Measurements from ENCODE around the gene PRDM15. TPM values are rescaled to one million over a fixed set of nuclear protein-coding genes. Genes with fewer than 3 reads are reported as not detected.
"Not testable (repeated sequence)": the region's sequence is repeated elsewhere in the genome, so short reads cannot be mapped to it uniquely, and the experiment has no call there.

The PRDM15 gene
- total RNA-seq, 2 experiments from 2014 or later: 10.4 to 12.0 TPM

- intact Hi-C loops (cut with DNase I, micrococcal nuclease): no loop called here
- ATAC-seq (ENCODE audit: poor library complexity) (no peak), DNase-seq (no peak)
- no peaks in the 10 kb centered on the region for H3K36me3 ChIP-seq (ENCODE audit: insufficient read depth, low read length)
- CTCF ChIA-PET: no interaction called here
- Mint-ChIP-seq H3K4me1 (ENCODE audit: low read depth) (no peaks in the 10 kb centered on the region), H3K36me3 (ENCODE audit: low read depth) (no peaks in the 10 kb centered on the region), H3K27ac (no peak overlapping the region), H3K27me3 (peaks cover 22% of the 10 kb centered on the region), H3K9me3 (no peaks in the 10 kb centered on the region), H3K4me3 (no peak overlapping the region)
- no peaks in the 10 kb centered on the region for H3K4me1 ChIP-seq (ENCODE audit: insufficient read depth, low read length)
- peaks cover 2 to 6% of the 10 kb centered on the region in 2 experiments for H3K27me3 ChIP-seq (ENCODE audit: control insufficient read depth in 1 of 2, insufficient read depth in 2 of 2, low read length in 2 of 2)
- POLR2A ChIA-PET: no interaction called here
- no peak overlapping the region for H3K4me3 ChIP-seq (ENCODE audit: low read length)
- no peak for TF ChIP-seq CTCF (IDR thresholded peaks at IDR 0.05)
- H3K9me3 ChIP-seq (ENCODE audit: control insufficient read depth in 1 of 2, insufficient read depth in 1 of 2, low read length in 2 of 2): peaks cover 5 to 14% of the 10 kb centered on the region in 2 experiments
- H3K27ac ChIP-seq (ENCODE audit: low read depth in 1 of 2, low read length in 2 of 2): no peak overlapping the region
These were observed 86.4 kb downstream of the PRDM15 start for GRCh38 chr21:41792711-41793110.

DNA sequence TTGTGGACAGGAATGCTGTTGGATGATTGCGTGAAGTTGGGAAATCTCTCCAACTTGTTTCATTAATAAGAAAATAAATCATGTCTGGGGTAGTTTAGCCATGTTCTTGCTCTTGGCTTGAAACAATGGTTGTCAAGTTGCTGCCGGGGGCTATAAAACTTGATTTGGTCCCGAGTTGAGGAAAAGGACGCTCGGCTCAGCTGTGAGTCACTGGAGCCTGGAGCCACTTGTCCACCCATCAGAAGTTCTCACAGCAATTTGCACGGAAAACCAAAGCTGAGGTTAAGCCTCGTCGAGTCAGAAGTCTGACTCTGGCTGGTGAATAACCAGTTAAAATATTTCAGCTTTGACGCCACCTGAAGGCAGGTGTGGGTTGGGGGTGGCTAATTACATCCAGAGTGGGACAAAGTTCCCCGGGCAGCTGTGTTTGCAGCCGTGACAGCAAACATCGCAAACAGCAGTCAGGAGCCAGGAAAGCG lies 92.6 kb downstream of the PRDM15 start:
- Mint-ChIP-seq H3K9me3 (no peaks in the 10 kb centered on the region), H3K4me3 (no peak overlapping the region), H3K27me3 (peaks cover 59% of the 10 kb centered on the region), H3K36me3 (ENCODE audit: low read depth) (no peaks in the 10 kb centered on the region), H3K4me1 (ENCODE audit: low read depth) (peaks cover 3% of the 10 kb centered on the region), H3K27ac (no peak overlapping the region)
- no peak for ATAC-seq (ENCODE audit: poor library complexity)
- ChIA-PET POLR2A (no interaction called here), CTCF (interaction anchor here (0.7 kb wide), 1 partner anchor 25 kb away, joined by 3 read pairs; no protein-coding TSS in a partner anchor)
- intact Hi-C loops (cut with DNase I, micrococcal nuclease): no loop called here
- no peak for TF ChIP-seq CTCF (IDR thresholded peaks at IDR 0.05)
- Histone ChIP-seq H3K36me3 (ENCODE audit: insufficient read depth, low read length) (no peaks in the 10 kb centered on the region), H3K9me3 (ENCODE audit: control insufficient read depth in 1 of 2, insufficient read depth in 1 of 2, low read length in 2 of 2) (peaks cover 0 to under 1% of the 10 kb centered on the region in 2 experiments), H3K4me1 (ENCODE audit: insufficient read depth, low read length) (peaks cover 6% of the 10 kb centered on the region), H3K27me3 (ENCODE audit: control insufficient read depth in 1 of 2, insufficient read depth in 2 of 2, low read length in 2 of 2) (peaks cover 23 to 32% of the 10 kb centered on the region in 2 experiments), H3K4me3 (ENCODE audit: low read length) (no peak overlapping the region), H3K27ac (ENCODE audit: low read depth in 1 of 2, low read length in 2 of 2) (no peak overlapping the region)
- no peak for DNase-seq

DNA sequence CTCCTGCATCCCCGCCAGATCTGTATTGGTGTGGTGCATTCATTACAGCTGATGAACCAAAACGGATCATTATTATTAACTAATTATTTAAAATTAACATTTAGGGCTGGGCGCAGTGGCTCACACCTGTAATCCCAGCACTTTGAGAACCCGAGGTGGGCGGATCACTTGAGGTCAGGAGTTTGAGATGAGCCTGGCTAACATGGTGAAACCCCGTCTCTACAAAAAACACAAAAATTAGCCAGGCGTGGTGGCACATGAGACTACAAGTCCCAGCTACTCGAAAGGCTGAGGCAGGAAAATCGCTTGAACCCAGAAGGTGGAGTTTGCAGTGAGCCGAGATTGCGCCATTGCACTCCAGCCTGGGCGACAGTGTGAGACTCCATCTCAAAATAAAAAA lies 93.9 kb downstream of the PRDM15 start:
- POLR2A ChIA-PET; H3K4me1 ChIP-seq (ENCODE audit: insufficient read depth, low read length); H3K9me3 ChIP-seq (ENCODE audit: control insufficient read depth in 1 of 2, insufficient read depth in 1 of 2, low read length in 2 of 2); ATAC-seq (ENCODE audit: poor library complexity); H3K4me1 Mint-ChIP-seq (ENCODE audit: low read depth); CTCF ChIA-PET; H3K36me3 Mint-ChIP-seq (ENCODE audit: low read depth); H3K9me3 Mint-ChIP-seq; DNase-seq; intact Hi-C loops (cut with DNase I, micrococcal nuclease); H3K4me3 ChIP-seq (ENCODE audit: low read length); H3K36me3 ChIP-seq (ENCODE audit: insufficient read depth, low read length); H3K4me3 Mint-ChIP-seq; H3K27ac Mint-ChIP-seq; H3K27ac ChIP-seq (ENCODE audit: low read depth in 1 of 2, low read length in 2 of 2): not testable (repeated sequence)
- H3K27me3 ChIP-seq (ENCODE audit: control insufficient read depth in 1 of 2, insufficient read depth in 2 of 2, low read length in 2 of 2): peaks cover 23 to 42% of the 10 kb centered on the region in 2 experiments
- peaks cover 72% of the 10 kb centered on the region for H3K27me3 Mint-ChIP-seq

- no peak for TF ChIP-seq CTCF (IDR thresholded peaks at IDR 0.05)
- Histone ChIP-seq H3K36me3 (ENCODE audit: insufficient read depth, low read length) (no peaks in the 10 kb centered on the region), H3K27ac (ENCODE audit: low read depth in 1 of 2, low read length in 2 of 2) (no peak overlapping the region), H3K27me3 (ENCODE audit: control insufficient read depth in 1 of 2, insufficient read depth in 2 of 2, low read length in 2 of 2) (peaks cover 29 to 49% of the 10 kb centered on the region in 2 experiments), H3K9me3 (ENCODE audit: control insufficient read depth in 1 of 2, insufficient read depth in 1 of 2, low read length in 2 of 2) (no peaks in the 10 kb centered on the region), H3K4me1 (ENCODE audit: insufficient read depth, low read length) (peaks cover 6% of the 10 kb centered on the region), H3K4me3 (ENCODE audit: low read length) (no peak overlapping the region)
- H3K27ac Mint-ChIP-seq: no peak overlapping the region
- no peak for ATAC-seq (ENCODE audit: poor library complexity)
- H3K27me3 Mint-ChIP-seq: peaks cover 72% of the 10 kb centered on the region
- no peak overlapping the region for H3K4me3 Mint-ChIP-seq
- no peaks in the 10 kb centered on the region for H3K9me3 Mint-ChIP-seq
- no peaks in the 10 kb centered on the region for H3K36me3 Mint-ChIP-seq (ENCODE audit: low read depth)
- ChIA-PET CTCF (no interaction called here), POLR2A (no interaction called here)
- no peak for DNase-seq
- peaks cover 5% of the 10 kb centered on the region for H3K4me1 Mint-ChIP-seq (ENCODE audit: low read depth)
- intact Hi-C loops (cut with DNase I, micrococcal nuclease): no loop called here
These were observed 94.6 kb downstream of the PRDM15 start for GRCh38 chr21:41784456-41785102.
